GM12878 (cell line): ENCODE measurements around the gene ERC1. TPM values are rescaled to one million over a fixed set of nuclear protein-coding genes. Genes with fewer than 3 reads are reported as not detected.

ENCODE experiments used
- ATAC-seq: fragments of 200-7000 bp; cut with Tn5 transposase; 3 replicates; pipeline ENCODE4 v1.9.1; 2020; ENCODE audit warnings: mild to moderate bottlenecking, moderate library complexity
- BruUV-seq: library from RNA; stranded (reverse); fragments of 400-500 nt; replicated peaks from 2 replicates; lab custom pipeline; 2021; lab: Mats Ljungman, UMichigan
- CTCF ChIA-PET: fragments of 300-600 bp; sonication (Branson Sonifier 250); formaldehyde crosslinking; extraction: SDS; loops from one replicate; lab custom pipeline; 2021; ENCODE audit warnings: inconsistent platforms; lab: Yijun Ruan, JAX
- POLR2A ChIA-PET: fragments of 350-600 bp; formaldehyde crosslinking; extraction: SDS; loops from one replicate; lab custom pipeline; 2021; ENCODE audit warnings: inconsistent platforms; lab: Charles Lee
- RAD21 ChIA-PET: fragments of 300-600 bp; sonication (Branson Sonifier 250); formaldehyde crosslinking; loops from one replicate; lab custom pipeline; 2023; ENCODE audit warnings: antibody characterized with exemption; ENCODE audit not compliant: unreplicated experiment; lab: Charles Lee
- SMC1A ChIA-PET: fragments of 300-600 bp; sonication (Branson Sonifier 250); formaldehyde crosslinking; loops from one replicate; lab custom pipeline; 2023; ENCODE audit not compliant: unreplicated experiment, uncharacterized antibody; lab: Charles Lee
- DNase-seq: peaks from one replicate; pipeline ENCODE4 v3.0.0-alpha.2; 2011; ENCODE audit warnings: low read depth, low spot score
- FAIRE-seq: peaks from 3 replicates; lab custom pipeline; 2011; peaks lifted over from hg19 to GRCh38; lab: Jason Lieb, UNC
- H2AFZ ChIP-seq: 2 replicates; pipeline ENCODE4 v1.6.0; 2011; ENCODE audit warnings: low read depth, low read length, control low read depth; ENCODE audit not compliant: control insufficient read depth
- H3K27ac ChIP-seq: 2 replicates; pipeline ENCODE4 v1.5.1; 2011; ENCODE audit warnings: control low read depth; ENCODE audit not compliant: control insufficient read depth, insufficient read depth
- H3K27me3 ChIP-seq, 2 experiments: replicated peaks in 1 of 2; 2 replicates each; pipeline versions ENCODE4 v1.6.0 to v1.6.1; 2011; ENCODE audit warnings: low read length in 1 of 2; ENCODE audit not compliant: control insufficient read depth in 2 of 2, insufficient read depth in 2 of 2
- H3K36me3 ChIP-seq, 2 experiments: 2 replicates each; pipeline ENCODE4 v1.5.1; 2011; ENCODE audit warnings: low read length in 1 of 2; ENCODE audit not compliant: control insufficient read depth in 2 of 2, insufficient read depth in 2 of 2
- H3K4me1 ChIP-seq: 2 replicates; pipeline ENCODE4 v1.6.1; 2011; ENCODE audit warnings: mild to moderate bottlenecking, low read length, moderate library complexity, mixed read lengths; ENCODE audit not compliant: control insufficient read depth, insufficient read depth
- H3K4me2 ChIP-seq: 2 replicates; pipeline ENCODE4 v1.6.0; 2011; ENCODE audit warnings: control low read depth; ENCODE audit not compliant: control insufficient read depth, insufficient read depth
- H3K4me3 ChIP-seq: fragments of 200-600 bp; sonication (generic); 2 replicates; pipeline ENCODE4 v1.5.1; 2016
- H3K79me2 ChIP-seq: 2 replicates; pipeline ENCODE4 v1.6.0; 2011; ENCODE audit warnings: low read length; ENCODE audit not compliant: control insufficient read depth, insufficient read depth
- H3K9ac ChIP-seq: 2 replicates; pipeline ENCODE4 v1.8.0; 2011; ENCODE audit warnings: low read length, control low read depth, mixed read lengths; ENCODE audit not compliant: control insufficient read depth, insufficient read depth
- H3K9me3 ChIP-seq: replicated peaks from 3 replicates; pipeline ENCODE4 v1.5.1; 2011; ENCODE audit warnings: mild to moderate bottlenecking, low read length; ENCODE audit not compliant: control insufficient read depth, insufficient read depth
- H4K20me1 ChIP-seq: 2 replicates; pipeline ENCODE4 v1.6.0; 2011; ENCODE audit not compliant: control insufficient read depth, insufficient read depth
- ATF2 ChIP-seq: IDR thresholded peaks from 2 replicates; pipeline ENCODE4 v1.6.1; 2012; ENCODE audit warnings: low read length, inconsistent platforms
- EP300 ChIP-seq, 2 experiments: fragments of 150-350 bp in 1 of 2; IDR thresholded peaks; 2 replicates each; pipeline ENCODE4 v1.6.1; 2011 to 2012; ENCODE audit warnings: low read depth in 2 of 2, low read length in 2 of 2, borderline replicate concordance in 1 of 2, improper control_type of control experiment in 1 of 2, inconsistent platforms in 1 of 2; ENCODE audit not compliant: control insufficient read depth in 1 of 2
- GABPA ChIP-seq: IDR thresholded peaks from 2 replicates; pipeline ENCODE4 v1.6.1; 2014; ENCODE audit warnings: antibody characterized with exemption, low read depth, mild to moderate bottlenecking, inconsistent platforms
- MEF2A ChIP-seq: IDR thresholded peaks from 2 replicates; pipeline ENCODE4 v1.6.1; 2011; ENCODE audit warnings: low read depth, mild to moderate bottlenecking, low read length, moderate library complexity; ENCODE audit not compliant: insufficient read depth
- MYC ChIP-seq: IDR thresholded peaks from 2 replicates; pipeline ENCODE4 v1.6.1; 2011; ENCODE audit warnings: mild to moderate bottlenecking, low read length, moderate library complexity, inconsistent platforms; ENCODE audit not compliant: insufficient read depth, insufficient replicate concordance, insufficient read length, severe bottlenecking
- RUNX3 ChIP-seq: IDR thresholded peaks from 2 replicates; pipeline ENCODE4 v1.6.1; 2012; ENCODE audit warnings: low read length, inconsistent platforms
- SREBF2 ChIP-seq: IDR thresholded peaks from 2 replicates; pipeline ENCODE4 v1.6.1; 2012; ENCODE audit warnings: mild to moderate bottlenecking, low read length
- STAT1 ChIP-seq: fragments of 450-650 bp; conservative IDR thresholded peaks from 2 replicates; pipeline ENCODE4 v1.6.1; 2014; ENCODE audit warnings: antibody characterized with exemption, mild to moderate bottlenecking
- WGBS: methylation state at CpG from one replicate; pipeline ENCODE4 v1.1.6; 2016; ENCODE audit warnings: low lambda C conversion rate; ENCODE audit not compliant: insufficient replicate concordance, insufficient coverage; ENCODE audit errors: missing lambda C conversion rate; 5-methylcytosine and 5-hydroxymethylcytosine counted together
- in situ Hi-C: fragments of 300-500 bp; cut with MboI; formaldehyde crosslinking; loops from 9 replicates; pipeline ENCODE4 v1.14.3; 2018; ENCODE audit warnings: mixed read lengths
- intact Hi-C: fragments of 100-400 bp; cut with micrococcal nuclease; formaldehyde crosslinking; loops from one replicate; pipeline ENCODE4 v1.14.2; 2022; ENCODE audit not compliant: unreplicated experiment
- polyA plus RNA-seq, 11 experiments: library from polyadenylated mRNA; depleted of rRNA in 4 of 11; unstranded in 6 of 11; stranded (reverse) in 5 of 11; fragments of >200 nt; fragmentation: Nextera tagmentation in 4 of 11; fragmentation: Illumina TruSeq in 1 of 11; extraction: Ambion mirVana in 4 of 11; extraction: Trizol in 1 of 11; gene quantifications; 1 replicate in 1 of 11; 2 replicates in 10 of 11; pipeline versions ENCODE4 v1.2.1 to v1.2.3, GENCODE V29; 2011 to 2016; ENCODE audit warnings: inconsistent platforms in 2 of 11, missing spikeins in 2 of 11, low read depth in 1 of 11
- total RNA-seq, 4 experiments: library from RNA; depleted of rRNA in 3 of 4; stranded (reverse); fragments of >200 nt in 3 of 4; fragmentation: Illumina TruSeq in 1 of 4; extraction: Trizol in 1 of 4; gene quantifications; 2 replicates each; pipeline versions ENCODE4 v1.2.1 to v1.2.3, GENCODE V29; 2013 to 2021
- TF ChIP-seq, protein P1 (sequence below): IDR thresholded peaks from 2 replicates; pipeline ENCODE4 v1.6.1; 2011; ENCODE audit warnings: low read depth, mild to moderate bottlenecking, low read length, moderate library complexity, borderline replicate concordance; ENCODE audit errors: extremely low read depth

The ERC1 gene
- total and polyA plus RNA-seq, 10 of the 15 experiments (the other 5 are each of a cell fraction or from before 2014, with no cell fraction given), result 0.75 to 8.0 (median 5.0) TPM

- TF ChIP-seq RUNX3, result no peak
Measured at GRCh38 chr12:1007994-1008393, 17.0 kb downstream of the ERC1 start (continued).

GRCh38 chr12:1011091-1011490, 20.1 kb downstream of the ERC1 start:
- POLR2A ChIA-PET, result no interaction called here

More at GRCh38 chr12:1011091-1011490, 20.1 kb downstream of the ERC1 start:
- 61% methylated on average over 5 of the region's 5 CpGs for WGBS
- Histone ChIP-seq H3K27me3 (no peaks in the 10 kb centered on the region; a peak in 1 of 4 replicates), H3K79me2 (no peaks in the 10 kb centered on the region), H3K4me2 (no peak overlapping the region), H3K4me3 (no peak overlapping the region), H2AFZ (no peak overlapping the region), H4K20me1 (no peaks in the 10 kb centered on the region), H3K27ac (no peak overlapping the region), H3K9ac (no peak overlapping the region), H3K4me1 (no peaks in the 10 kb centered on the region), H3K36me3 (no peaks in the 10 kb centered on the region), H3K9me3 (no peaks in the 10 kb centered on the region)
- intact Hi-C loops (no loop called here), in situ Hi-C loops (no loop called here)
- ChIA-PET SMC1A (interaction anchor here (1.5 kb wide), 1 partner anchor 10 kb away, joined by 4 read pairs; no protein-coding TSS in a partner anchor), RAD21 (no interaction called here), CTCF (no interaction called here)
- BruUV-seq, result no TSS peak
- TF ChIP-seq ATF2 (no peak), MEF2A (no peak), EP300 (IDR thresholded peaks at IDR 0.05; ENCODE audit: borderline replicate concordance in 1 of 2, control insufficient read depth in 1 of 2, low read depth in 2 of 2, low read length in 2 of 2) (no peak), STAT1 (no peak), SREBF2 (no peak), GABPA (no peak), MYC (no peak)
- TF ChIP-seq, protein P1, sequence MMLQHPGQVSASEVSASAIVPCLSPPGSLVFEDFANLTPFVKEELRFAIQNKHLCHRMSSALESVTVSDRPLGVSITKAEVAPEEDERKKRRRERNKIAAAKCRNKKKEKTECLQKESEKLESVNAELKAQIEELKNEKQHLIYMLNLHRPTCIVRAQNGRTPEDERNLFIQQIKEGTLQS, result no peak
- ATAC-seq, result no peak
- no peak for FAIRE-seq
- no peak for DNase-seq
